HG03432 (cell line): ENCODE results near the gene SIRT4.
"Not testable (repeated sequence)": the region's sequence is repeated elsewhere in the genome, so short reads cannot be mapped to it uniquely, and the experiment has no call there.

Experiments used
- ATAC-seq: cut with Tn5 transposase; IDR thresholded peaks from one replicate; pipeline ENCODE4 v1.9.1; 2021; ENCODE audit warnings: mild to moderate bottlenecking, moderate library complexity; ENCODE audit not compliant: unreplicated experiment

SIRT4 gene, protein sequence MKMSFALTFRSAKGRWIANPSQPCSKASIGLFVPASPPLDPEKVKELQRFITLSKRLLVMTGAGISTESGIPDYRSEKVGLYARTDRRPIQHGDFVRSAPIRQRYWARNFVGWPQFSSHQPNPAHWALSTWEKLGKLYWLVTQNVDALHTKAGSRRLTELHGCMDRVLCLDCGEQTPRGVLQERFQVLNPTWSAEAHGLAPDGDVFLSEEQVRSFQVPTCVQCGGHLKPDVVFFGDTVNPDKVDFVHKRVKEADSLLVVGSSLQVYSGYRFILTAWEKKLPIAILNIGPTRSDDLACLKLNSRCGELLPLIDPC

DNA sequence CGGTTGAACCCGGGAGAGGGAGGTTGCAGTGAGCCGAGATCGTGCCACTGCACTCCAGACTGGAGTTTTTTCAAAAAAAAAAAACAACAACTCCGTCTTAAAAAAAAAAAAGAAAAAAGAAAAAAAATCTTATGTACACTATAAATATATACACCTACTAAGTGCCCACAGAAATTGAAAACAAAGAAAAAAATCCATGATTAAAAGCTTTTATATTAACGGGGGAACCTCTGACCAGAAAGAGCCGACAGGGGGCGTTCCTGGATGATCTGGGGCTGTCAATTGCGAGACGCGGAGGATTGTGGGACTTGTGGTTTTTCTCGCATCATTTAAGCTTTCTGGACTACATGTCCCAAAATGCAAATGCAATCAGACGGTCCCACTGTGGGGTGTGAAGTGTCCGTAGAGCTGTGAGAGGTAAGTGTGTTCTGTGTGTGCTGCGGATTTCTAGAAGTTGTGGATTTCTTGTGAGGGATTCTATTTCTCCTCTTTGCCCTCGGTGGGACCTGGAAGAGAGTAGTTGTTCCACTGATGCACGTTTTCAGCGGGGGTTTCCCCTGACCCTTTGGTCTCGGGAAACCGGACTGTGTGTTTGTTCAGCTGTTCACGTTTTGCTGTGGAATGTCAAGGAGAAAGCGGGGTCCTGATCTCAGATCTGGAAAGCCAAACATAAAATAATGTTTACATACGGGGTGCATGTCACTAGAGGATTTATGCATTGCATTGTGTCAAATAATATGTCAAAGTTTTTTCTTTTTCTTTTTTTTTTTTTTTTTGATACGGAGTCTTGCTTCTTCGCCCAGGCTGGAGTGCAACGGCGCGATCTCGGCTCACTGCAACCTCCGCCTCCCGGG lies at the start of gene SIRT4:
TSS of gene SIRT4 (plus strand) at position 360 of the 854 bp plus-strand sequence. CDS start 1,241 bp downstream, outside the sequence.
- peak; percentile 96 for ATAC-seq

DNA sequence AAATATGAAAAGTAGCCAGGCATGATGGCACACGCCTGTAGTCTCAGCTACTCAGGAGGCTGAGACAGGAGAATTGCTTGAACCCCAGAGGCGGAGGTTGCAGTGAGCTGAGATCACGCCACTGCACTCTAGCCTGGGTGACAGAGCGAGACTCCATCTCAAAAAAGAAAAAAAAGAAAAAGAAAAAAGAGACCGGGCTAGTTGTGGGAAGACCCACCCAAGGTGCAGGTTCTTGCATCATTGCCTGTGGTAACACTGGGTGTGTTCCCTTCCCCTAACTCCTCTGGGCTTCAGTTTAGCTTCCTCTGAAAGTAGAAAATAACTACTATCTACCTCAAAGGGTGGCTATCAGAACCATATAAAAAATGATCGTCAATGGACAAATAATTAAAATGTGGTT lies 48.8 kb upstream of the SIRT4 start:
- not testable (repeated sequence) for ATAC-seq

DNA sequence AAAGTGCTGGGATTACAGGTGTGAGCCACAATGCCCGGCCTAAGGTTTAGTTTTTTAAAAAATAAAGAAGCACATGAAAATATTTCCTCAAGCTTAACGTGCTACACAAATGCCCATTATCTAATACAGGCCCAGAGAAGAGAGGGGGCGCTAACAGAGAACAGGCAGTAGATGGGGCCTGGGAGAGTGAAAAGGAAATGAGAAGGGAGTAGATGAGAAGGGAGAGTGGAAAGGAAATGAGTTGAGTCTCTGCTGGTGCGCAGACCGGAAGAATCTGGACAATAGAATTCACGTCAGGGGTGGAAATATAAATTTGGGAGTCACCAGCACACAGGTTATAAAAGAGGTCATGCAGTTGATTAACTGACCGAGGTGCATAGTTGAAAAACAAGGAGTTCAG lies 47.3 kb upstream of the SIRT4 start:
- no peak for ATAC-seq

DNA sequence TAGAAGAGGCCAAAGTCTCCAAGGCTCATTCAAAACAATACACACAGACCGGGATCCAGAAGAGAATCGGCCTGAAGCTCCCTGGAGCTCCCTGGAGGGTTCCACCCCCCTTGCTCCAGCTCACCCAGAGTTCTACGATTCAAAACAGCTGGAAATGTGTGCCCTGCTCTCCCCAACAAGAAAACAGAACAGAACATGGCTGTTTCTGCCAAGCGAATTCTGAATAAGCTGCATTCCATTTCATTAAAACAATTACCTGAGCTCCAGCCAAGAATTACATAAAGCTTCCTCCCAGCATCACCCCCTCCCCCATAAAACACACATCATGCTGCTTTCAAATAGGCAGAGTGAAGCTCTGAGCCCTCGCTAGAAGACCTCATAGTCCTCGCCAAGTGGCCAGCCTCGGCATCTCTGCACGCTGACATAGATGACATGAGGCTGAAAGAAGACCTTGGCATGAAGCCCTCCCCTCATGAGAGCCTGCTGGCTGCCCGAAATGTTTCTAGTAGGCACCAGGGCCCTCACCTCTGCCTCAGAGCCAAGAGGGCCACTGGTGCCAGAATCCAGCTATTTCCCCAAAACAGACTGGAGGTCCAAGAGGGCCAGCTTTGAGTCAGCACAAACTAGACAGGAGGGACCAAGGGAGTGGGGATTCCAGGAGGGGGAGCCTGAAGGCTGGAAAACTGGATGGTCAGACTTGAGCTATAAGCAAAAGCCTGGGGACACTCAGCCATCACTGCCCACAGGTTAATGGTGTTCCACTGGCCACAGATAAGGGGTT lies 44.9 kb upstream of the SIRT4 start:
- no peak for ATAC-seq

DNA sequence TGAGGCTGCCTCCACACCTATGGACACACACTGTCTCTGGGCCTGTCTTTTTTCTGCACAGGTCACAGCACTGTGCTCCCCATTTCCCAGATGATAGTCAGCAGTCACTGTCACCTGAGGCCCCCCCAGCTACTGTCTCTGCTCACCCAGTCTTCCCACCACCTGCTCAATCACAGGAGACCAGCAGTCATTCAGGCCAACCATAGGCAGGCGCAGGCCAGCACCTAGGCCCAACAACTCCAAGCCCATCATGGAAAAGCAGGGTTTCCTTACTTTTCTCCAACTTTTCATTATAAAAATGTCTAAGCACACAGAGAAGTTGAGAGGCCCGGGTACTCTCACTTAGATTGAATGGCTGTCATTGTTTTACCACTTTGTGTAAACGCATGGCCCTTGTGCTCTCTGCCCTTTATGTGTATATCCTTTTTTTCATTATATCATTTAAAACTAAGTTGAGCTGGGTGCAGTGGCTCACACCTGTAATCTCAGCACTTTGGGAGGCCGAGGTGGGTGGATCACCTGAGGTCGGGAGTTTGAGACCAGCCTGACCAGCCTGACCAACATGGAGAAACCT lies 43.7 kb upstream of the SIRT4 start:
- ATAC-seq = no peak

DNA sequence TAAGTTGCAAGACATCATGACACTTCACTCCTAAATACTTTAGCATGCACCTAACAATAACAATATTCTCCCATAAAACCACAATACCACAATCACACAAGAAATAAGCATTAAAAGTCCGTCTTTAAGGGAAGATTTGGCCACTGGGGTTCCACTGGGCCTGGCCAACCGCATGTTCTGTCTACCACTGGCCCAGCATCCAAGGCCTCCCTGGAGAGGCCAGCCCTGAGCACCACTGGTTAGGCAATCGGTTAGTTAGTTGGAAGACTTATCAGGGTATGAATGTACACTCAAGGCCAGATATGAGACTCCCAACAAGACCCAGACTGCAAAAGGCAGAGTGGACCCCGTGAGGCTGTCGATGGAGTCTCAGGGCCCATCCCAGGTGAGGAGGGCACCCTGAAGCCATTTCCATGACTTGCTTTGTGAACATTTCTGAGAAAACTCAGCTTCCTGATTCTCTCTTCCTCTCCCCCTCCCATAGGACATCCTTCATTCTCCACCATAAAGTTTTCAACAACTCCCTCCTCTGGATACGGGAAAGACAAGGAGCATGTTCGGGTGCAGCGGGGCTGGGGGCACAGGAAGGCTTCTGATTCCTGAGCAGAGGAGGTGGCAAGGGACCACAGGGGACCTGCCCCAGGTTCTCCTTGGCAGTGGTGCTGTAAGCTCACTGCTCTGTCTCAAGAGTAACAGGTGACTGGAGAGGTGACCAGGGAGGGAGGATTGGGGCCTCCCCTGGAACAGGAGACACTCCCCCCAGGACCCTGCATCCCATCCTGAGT lies 42.5 kb upstream of the SIRT4 start:
- no peak for ATAC-seq

DNA sequence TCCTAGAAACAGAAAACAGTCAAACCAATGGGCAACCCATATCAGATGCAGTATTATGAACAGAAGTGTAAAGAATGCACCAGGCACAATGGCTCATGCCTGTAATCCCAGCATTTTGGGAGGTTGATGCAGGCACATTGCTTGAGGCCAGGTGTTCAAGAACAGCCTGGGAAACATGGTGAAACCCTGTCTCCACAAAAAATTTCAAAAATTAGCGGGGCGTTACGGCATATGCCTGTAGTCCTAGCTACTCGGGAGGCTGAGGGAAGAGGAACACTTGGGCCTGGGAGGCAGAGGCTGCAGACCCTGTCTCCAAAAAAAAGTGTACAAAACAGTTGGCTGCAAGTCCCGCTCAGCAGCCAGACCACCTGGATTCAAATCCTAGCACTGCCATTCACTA lies 41.5 kb upstream of the SIRT4 start:
- no peak for ATAC-seq

DNA sequence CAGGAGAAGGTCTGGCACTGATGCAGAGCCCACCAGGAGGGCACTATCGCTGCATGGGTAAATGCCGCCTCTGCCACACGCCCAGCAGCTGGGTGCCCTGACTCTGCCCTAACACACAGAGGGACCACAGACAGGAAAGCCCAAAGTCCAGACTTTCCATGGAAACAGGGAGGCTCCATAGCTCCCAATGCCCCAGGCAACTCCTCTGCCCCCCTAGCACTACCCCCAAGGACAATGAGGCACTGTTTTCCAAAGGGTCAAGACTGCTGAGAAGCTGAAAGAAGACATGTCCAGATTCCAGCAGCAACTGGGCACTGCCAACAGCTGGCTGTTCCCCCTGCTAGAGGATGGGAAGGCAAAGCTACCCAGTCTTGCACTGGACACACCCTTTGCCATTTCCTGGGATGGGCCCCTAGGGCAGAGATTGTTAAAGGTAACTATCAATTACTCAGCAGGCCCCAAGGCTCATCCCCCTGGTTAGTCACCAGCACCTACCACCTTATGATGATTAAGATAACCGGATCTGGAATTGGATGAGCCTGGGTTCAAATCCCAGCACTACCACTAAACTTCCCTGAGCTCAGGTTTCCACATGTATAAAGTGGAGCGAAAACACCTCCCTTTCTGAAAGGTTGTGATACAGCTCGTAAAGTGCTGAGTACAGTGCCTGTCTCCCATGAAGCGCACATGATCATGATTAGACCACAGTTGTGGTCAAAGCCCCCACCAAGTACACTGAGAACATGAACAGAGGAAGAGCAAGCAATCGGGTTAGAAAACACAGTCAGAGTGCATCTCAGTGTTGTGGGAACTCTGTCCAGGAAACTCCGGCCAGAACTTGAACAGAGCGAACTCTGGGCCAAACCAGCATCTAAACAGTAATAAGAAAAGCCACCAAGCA lies 39.9 kb upstream of the SIRT4 start:
- ATAC-seq = no peak

DNA sequence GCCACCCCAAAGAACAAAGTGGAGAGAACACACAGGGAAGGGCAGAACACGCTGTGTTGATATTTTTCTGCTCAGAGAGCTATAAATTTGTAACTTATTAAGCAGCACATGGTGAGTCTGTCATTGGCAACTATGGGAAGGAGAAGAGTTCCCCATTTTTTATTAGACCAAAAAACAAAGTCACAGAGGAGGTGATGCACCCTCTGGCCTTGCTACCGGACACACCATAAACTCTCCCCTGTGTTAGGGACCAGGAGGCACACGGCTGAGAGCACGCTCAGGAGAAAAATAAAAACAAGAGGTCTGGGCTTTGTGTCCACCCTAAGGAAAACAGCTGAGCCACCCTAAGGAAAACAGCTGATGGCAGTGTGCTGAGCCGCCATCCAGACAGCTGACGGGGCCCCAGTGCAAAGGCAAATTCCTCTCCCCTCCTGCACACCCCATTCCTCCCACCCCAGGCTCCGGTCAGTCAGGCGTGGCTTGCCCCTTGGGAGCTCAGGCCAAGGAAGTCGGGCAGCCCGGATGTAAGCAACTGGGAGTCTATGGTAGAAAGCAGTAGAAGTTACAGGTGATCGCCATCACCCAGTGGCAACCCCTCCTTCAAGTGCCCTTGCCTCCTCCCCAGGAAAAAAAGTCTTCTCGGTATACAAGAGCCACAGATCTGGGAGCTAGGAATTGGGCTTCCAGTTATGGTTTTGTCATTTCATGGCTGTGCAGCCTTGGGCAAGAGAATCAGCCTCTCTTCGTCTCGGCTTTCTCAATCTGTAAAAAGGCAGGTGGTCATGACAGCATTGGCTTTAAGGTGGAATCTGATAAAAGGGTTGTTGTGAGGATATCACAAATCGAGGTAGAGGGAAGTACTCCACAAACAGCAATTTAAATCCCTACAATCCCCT lies 39.0 kb upstream of the SIRT4 start:
- ATAC-seq = no peak

DNA sequence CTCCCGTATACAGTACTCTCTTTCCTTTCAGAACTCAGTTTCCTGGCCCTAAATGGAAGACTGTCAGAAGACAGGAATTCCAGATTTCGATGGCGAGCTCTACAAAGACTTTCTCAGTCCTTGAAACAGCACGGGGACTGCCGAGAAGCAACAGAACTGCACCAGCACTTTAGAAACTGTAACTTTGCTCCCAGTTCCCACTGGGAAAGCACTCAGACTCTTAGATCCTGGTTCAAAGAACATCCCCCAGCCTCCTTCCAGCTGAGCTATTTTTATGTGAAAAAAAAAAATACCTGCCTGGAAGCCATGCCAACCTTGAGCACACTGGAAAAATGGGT lies 38.4 kb upstream of the SIRT4 start:
- no peak for ATAC-seq

DNA sequence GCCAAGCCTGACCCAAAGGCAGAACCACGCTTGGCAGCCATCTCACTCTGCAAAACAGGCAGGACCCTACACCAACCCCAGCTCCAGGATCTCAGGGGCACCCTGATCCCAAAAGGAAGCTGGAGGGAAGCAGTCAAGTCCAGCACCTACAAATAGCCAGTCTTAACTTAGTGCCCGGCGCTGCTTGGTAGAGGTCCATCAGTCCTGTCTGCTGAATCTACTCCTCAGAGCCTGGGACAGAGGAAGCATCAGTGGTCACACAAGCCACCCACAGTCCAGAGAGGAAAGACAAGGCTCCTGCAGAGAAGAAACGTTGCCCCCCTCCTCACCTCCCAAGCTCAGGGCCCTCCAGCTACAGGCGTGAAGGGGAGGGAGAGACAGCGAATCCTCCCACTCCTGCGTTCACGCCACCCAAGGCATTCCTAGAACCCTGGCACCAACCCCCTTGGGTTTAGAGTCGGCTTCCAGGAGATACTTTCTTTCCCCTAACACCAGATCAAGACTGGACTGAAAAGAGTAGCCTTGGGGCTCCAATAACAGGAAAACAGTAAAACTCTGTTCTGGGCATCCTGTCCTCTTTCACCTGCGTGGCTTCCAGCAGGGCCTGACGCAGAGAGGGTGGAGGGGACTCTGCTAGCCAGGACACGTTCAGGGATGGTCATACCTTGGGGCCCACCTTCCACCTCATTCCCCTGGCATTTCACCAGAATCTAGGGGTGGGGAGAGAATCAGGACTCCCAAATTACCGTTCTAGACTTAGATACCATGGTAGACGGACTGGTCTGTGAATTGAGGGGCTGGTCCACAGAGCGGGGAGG lies 37.8 kb upstream of the SIRT4 start:
- ATAC-seq = no peak

DNA sequence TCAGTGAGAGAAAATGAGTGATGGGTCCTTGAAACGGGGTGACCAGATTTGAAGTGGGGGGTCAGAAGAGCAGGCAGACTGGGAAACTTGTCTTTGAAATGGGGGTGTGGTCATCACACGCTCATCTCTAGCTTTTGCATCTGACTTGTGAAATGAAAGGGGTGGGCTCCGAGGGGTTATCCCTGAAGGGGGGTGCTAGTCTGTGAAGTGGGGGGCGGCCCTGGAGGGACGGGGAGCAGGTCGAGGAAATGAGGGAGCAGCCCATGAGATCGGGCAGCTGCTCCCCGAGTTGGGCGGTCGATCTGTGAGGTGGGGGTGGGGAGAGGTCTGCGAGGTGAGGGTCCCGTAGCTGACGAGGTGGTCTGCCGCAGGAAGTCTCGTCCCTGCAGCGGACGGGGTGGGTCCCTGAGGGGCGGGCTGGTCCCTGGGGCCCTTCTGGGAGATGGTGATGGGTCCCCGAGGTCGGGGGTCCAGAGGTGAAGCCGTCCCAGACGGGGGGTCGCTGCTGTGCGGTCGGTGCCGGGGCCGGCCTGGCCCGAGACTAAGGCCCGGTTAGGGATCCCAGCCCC lies 37.1 kb upstream of the SIRT4 start:
- ATAC-seq = peak; percentile 38

DNA sequence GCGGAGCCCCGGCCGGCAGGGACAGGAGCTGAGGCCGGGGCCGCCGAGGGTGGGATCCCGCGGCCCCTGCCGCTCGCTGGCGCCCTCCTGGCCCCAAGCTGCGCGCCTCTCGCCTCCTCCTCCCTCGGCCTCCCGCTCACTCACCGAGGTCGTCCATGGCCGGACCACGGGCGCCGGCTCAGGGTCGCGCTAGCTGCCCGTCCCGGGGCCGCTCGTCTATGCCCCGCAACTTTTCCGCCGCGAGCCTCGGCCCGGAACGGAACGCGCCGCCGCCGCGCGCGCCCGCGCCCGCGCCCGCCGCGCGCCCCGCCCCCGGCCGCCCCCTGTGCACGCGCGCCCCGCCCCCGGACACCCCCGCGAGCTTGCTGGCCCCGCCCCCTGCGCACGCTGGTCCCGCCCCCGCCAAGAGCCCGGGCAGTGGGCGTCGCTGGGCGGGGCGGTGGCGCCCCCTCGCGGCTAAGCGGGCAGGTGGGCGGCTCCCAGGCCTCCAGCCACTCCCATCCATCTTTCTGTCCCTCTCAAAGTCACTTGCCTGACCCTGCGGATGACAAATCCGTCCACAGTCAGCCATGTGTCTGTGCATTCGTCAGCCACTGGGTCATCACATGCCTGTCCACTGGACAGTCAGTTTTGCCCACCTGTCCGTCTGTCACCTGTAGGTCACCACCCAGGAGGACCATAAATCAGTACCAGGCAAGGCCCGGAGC lies 36.5 kb upstream of the SIRT4 start, which contains the start of gene PXN:
TSS of gene PXN (minus strand) at position 258 of the 707 bp plus-strand sequence. CDS start at position 157, 101 bp downstream.
- ATAC-seq = peak; percentile 80

DNA sequence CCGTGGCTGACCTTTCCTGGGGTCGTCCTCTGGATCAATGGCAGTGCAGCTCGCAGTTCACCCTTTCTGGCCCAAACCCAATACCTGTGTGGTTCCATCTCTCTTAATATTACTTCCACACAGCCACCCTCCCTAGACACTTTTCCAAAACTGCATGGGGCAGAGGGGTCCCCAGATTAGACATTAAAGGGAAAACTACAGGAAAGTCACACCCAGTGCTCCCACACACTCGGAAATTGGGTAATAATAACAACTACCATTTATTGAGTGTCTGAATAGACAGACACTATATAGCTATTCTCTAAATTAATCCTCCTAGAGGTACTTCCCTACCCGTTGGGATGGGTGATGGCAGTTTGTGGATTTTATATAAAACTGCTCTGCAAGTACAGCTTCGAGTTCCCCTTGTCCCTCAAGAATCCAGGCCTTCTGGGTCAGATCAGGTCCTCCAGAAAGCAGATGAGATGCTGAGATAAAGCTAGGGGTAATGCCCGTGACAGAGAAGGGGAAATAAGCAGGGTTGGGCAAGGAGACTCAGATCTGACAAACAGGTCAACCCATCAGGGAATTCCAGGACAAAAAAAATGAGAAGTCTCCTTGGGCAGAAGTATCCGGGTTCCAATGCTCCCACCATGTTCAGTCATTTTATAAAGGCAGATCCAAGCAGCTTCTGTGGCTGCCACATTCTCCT lies 35.8 kb upstream of the SIRT4 start:
- no peak for ATAC-seq

DNA sequence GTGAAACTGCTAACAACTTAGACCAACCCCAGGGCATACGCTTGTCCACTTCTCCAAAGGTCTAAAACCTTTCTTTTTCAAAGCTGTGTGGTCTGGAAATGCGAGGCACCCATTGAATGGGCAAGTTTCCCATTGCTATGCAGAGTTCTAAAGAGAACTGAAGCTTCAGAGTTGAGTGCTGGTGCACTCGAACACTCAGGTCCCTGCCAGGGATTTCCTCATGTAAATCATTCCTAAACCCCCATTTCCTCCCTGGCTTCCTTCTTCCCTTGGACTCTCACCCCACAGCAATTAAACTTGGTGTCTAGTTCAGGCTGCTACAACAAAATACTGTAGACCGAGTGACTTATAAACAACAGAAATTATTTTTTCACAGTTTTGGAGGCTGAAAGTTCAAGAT lies 34.4 kb upstream of the SIRT4 start:
- ATAC-seq = no peak

DNA sequence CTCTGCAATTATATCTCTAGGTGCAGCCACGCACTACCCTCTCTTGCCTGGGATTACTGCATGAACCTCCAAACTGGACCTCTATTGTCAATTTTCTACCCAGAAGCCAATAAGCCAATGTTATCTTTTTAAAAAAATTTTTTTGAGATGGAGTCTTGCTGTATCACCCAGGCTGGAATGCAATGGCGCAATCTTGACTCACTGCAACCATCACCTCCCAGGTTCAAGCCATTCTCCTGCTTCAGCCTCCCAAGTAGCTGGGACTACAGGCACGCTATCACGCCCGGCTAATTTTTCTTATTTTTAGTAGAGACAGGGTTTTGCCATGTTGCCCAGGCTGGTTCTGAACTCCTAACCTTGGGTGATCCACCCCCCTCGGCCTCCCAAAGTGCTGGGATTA lies 25.4 kb upstream of the SIRT4 start:
- ATAC-seq = no peak
